ENCODE results near the gene ALDH3A2. TPM values are rescaled to one million over a fixed set of nuclear protein-coding genes. Genes with fewer than 3 reads are reported as not detected.

The ALDH3A2 gene
- polyA plus RNA-seq, 6 donors from 2014 or later: 13.5 to 28.4 (median 18.1) TPM

DNA sequence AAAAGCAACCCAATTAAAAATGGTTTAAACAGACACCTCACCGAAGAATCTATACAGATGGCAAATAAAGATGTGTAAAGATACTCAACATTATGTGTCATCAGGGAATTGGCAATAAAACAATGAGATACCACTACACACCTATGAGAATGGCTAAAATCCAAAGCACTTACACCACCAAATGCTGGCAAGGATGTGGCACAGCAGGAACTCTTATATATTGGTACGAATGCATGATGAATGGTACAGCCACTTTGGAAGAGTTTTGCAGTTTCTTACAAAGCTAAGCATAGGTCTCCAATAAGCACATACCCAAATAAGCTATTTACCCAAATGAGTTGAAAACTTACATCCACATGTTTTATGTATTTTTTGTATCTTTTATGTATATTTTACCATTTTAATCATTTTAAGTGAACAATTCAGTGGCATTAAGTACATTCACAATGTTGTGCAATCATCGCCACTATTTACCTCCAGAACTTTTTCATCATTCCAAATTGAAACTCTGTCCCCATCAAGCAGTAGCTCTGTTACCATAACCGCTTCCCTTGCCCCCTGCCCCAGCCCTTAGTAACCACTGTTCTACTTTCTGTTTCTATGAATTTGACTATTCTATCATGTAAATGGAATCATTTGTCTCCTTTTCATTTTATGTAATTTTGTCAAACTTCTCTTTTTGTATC is 6.7 kb upstream of the ALDH3A2 start:
- Mint-ChIP-seq H3K4me3 (no peak overlapping the region), H3K9me3 (peaks cover 0 to 13% (median 4%) of the 10 kb centered on the region in 7 donors), H3K27ac (no peak overlapping the region), H3K36me3 (no peaks in the 10 kb centered on the region), H3K27me3 (peaks cover 12 to 38% (median 21%) of the 10 kb centered on the region in 3 donors), H3K4me1 (peaks cover 0 to 7% (median 3%) of the 10 kb centered on the region in 3 donors)
- no peak for ATAC-seq (ENCODE audit: low read depth in 2 of 2)
- DNase-seq: no peak

DNA sequence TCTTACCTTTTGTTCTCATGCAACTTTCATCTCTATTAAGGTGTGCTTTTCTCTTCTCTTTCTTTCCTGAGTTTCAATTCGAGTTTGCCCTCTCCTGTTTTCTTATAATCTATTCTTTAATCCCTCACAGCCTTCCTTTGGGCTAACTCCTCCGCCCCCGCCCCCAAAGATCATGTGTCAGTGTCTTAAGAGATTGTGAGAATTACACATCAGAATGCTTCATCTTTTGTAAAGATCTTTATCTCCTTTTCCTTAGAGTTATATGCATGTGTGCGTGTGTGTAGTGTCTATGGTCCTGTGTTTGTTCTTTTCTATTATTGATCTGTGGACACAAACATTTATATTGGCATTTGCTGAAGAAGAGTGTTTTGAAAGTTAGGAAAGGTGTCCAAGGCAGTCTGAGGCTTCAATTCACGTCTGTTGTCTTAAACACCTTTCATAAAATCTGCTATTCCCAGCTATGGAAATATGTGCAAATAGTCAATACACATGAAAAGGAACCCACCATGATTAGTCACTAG is 6.1 kb upstream of the ALDH3A2 start:
- Mint-ChIP-seq H3K4me1 (peaks cover 5 to 11% (median 7%) of the 10 kb centered on the region in 3 donors), H3K4me3 (no peak overlapping the region), H3K9me3 (peaks cover 0 to 13% (median 4%) of the 10 kb centered on the region in 7 donors), H3K27ac (peak overlapping the region in 1 of 6 donors; percentile 4), H3K36me3 (no peaks in the 10 kb centered on the region), H3K27me3 (peaks cover 6 to 32% (median 15%) of the 10 kb centered on the region in 3 donors)
- ATAC-seq (ENCODE audit: low read depth in 2 of 2) (no peak), DNase-seq (no peak)

DNA sequence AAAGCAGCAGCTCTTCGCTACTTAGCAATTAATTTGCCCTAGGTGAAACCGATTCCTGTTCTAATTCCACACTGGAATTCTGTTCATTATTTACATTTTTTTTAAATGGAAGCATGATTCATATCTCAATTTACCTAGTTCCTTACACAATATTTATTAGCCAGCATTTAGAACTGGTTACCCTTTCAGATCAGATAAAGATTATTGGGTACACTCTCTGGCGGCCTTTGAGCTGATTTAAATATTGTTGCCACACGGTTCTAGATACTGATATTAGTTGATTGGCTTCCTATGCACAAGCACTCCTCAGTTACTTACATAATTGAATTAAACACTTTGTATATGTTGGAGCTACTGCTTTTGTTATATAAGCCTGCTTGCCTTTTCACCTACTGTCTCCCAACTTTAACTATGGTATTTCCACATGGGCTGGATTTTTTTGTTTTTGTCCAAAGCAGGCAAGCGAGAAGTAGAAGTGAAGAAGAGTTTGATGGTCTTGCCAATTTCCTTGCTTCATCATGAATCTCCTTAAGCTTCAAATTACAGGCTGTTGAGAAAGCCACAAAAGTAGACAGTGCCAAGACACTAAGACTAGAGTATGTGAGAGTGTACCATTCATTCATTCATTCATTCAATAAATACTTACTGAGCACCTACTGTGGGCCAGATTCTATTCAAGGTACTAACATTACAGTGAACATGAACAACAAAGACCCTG is 3.9 kb upstream of the ALDH3A2 start:
- no peaks in the 10 kb centered on the region for H3K36me3 Mint-ChIP-seq
- H3K4me3 Mint-ChIP-seq: peak overlapping the region in 1 of 8 donors; percentile 91
- DNase-seq (no peak), ATAC-seq (ENCODE audit: low read depth in 2 of 2) (no peak)
- peaks cover 18 to 29% (median 19%) of the 10 kb centered on the region in 3 donors for H3K4me1 Mint-ChIP-seq
- peaks cover 5 to 13% (median 7%) of the 10 kb centered on the region in 3 donors for H3K27me3 Mint-ChIP-seq
- peaks cover 0 to under 1% (median 0%) of the 10 kb centered on the region in 7 donors for H3K9me3 Mint-ChIP-seq
- H3K27ac Mint-ChIP-seq: no peak overlapping the region

DNA sequence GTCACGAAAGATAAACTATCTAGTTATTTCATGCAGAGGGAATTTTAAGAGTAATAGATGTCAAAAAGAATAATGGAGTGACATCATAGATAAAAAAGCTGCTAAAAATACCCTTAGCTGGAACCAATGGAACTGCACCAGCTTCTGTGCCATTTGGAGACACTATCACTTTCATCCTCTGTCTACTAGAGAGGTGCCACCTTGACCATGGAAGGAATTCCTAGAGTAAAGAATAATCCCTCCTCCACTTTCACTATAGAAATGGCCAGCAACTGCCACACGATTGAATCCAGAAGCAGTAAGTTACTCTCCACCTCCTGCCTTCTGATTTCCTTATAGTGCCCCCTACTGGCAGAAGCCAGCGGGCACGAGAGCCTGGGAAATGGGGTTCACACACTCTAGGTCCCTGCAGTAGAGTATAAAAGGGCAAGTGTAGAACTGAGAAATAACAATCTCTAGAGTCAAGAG is 2.8 kb upstream of the ALDH3A2 start:
- Mint-ChIP-seq H3K4me1 (peaks cover 29 to 30% (median 30%) of the 10 kb centered on the region in 3 donors), H3K36me3 (no peaks in the 10 kb centered on the region), H3K4me3 (peak overlapping the region in 4 of 8 donors; percentile 26 to 91 (median 65)), H3K27me3 (peaks cover 5 to 11% (median 5%) of the 10 kb centered on the region in 3 donors), H3K27ac (no peak overlapping the region), H3K9me3 (no peaks in the 10 kb centered on the region)
- ATAC-seq (ENCODE audit: low read depth in 2 of 2): no peak
- DNase-seq: peak; percentile 25

DNA sequence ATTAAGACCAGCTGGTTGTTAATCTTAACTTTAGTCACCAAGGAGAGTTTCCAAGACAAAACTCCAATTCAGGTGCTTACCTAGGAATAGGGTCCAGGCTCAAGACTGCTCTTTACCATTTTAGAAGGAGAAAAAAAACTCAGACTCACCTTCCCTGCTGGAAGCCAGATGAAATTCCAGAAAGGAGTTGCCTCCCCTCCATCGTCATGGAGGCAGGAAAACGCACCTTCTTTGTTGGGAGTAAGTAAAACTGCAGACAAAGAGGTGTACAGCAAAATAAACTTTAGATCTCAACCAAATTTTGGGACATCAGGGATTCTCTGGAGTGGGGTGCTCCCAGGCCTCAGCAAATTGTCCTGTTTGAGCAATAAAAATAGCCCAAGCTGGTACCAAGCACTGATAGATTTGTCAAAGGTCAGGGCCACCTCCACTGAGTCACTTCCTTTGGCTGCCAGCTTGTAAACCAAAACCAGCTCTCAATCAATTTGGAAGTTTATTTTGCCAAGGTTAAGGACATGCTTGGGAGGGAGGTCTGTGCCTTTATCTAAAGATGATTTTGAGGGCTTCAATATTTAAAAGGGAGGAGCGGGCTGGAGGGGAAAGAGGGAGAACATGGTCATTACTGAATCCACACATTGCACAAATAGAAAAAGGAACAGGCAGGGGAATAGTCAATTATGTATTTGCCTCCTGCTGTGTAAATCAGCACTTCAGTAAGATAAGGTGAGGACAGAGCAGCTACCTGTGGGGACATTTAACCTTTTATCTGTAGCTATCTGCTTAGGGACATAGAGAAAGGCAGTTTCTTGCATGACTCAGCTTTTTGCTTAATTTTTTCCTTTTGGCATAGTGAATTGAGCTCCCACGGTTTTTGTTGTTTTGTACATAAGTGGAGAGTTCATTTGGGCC is 1.5 kb upstream of the ALDH3A2 start:
- peak overlapping the region; percentile 91 to 99 (median 98) for H3K4me3 Mint-ChIP-seq
- H3K9me3 Mint-ChIP-seq: no peaks in the 10 kb centered on the region
- peaks cover 30 to 35% (median 33%) of the 10 kb centered on the region in 3 donors for H3K4me1 Mint-ChIP-seq
- ATAC-seq (ENCODE audit: low read depth in 2 of 2) (no peak), DNase-seq (no peak)
- peaks cover 5 to 11% (median 5%) of the 10 kb centered on the region in 3 donors for H3K27me3 Mint-ChIP-seq
- no peaks in the 10 kb centered on the region for H3K36me3 Mint-ChIP-seq
- peak overlapping the region in 4 of 6 donors; percentile 88 to 96 (median 94) for H3K27ac Mint-ChIP-seq

DNA sequence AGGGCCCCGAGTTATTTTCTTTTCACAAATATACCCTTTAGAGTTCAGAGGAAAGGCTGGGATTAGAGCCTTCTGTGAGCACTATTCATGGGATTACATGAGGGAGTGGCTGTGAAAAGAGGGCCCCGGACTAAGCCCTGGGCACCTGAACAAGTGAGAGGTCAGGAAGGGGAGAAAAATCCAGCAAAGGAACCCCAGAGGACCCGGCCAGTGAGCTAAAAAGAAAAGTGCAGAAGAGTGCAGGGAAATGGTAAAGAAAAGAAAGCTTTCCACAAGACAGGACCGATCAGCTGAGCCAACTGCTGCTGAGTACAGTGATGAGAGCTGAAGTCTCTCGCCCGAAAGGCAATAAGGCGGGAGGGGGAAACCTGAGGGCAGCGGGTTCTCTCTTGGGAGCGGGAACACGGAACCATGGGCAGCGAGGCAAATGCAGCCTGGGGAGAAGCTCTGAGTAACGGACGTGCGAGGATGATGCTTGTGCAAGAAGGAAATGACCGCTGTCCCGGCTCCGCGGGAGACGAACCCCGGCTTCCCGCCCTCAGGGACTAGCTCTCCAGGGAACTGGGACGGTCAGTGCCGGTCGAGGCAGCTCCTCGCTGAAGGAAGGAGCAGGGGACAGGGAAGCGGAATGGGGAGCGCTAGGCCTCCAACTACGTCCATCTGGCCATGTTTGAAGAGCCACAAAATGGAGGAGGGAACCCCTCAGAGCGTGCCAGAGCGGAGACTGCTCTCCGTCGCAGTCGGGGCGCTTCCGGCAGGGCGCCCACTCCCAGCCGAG is 665 bp upstream of the ALDH3A2 start:
- H3K4me3 Mint-ChIP-seq: peak overlapping the region; percentile 91 to 99 (median 98)
- peaks cover 30 to 35% (median 34%) of the 10 kb centered on the region in 3 donors for H3K4me1 Mint-ChIP-seq
- H3K27me3 Mint-ChIP-seq: peaks cover 0 to 6% (median 5%) of the 10 kb centered on the region in 3 donors
- no peaks in the 10 kb centered on the region for H3K36me3 Mint-ChIP-seq
- DNase-seq: peak; percentile 31
- peak overlapping the region; percentile 72 to 96 (median 96) for H3K27ac Mint-ChIP-seq
- H3K9me3 Mint-ChIP-seq: no peaks in the 10 kb centered on the region
- ATAC-seq (ENCODE audit: low read depth in 2 of 2): peak; percentile 31 to 36

DNA sequence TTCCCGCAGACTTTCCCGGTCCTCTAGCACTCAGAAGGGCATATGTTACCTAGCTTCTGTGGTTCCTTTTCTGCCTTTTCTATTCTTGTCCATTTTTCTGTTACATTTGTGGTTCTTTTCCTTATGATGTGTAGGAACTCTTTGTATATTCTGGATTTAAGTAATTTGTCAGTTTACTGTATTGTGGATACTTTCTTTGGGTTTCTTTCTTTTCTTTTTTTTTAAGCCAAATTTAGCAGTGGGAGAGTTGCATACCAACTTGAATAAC is 657 bp downstream of the ALDH3A2 start:
- peak overlapping the region; percentile 35 to 92 (median 62) for H3K27ac Mint-ChIP-seq
- H3K9me3 Mint-ChIP-seq: no peaks in the 10 kb centered on the region
- H3K4me1 Mint-ChIP-seq: peaks cover 30 to 35% (median 34%) of the 10 kb centered on the region in 3 donors

DNA sequence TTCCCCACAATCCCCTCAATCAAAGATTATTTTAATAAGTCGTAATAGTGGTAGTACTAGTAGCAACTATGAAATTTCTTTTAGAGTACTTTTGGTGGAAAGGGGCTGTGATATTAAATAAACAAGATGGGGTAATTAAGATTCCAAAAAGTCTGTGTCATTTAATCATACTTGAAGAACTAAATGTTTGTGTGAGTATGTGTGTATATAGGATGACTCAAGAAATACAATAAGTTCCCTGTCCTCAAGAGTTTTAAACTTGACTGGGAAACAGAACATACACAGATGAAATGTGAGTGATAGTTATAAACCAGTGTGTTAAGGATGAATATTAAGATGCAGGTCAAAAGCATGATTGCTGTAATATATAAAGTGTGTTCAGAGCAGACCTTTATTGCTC is 2.3 kb downstream of the ALDH3A2 start:
- H3K4me1 Mint-ChIP-seq: peaks cover 34 to 37% (median 35%) of the 10 kb centered on the region in 3 donors
- no peak overlapping the region for H3K27ac Mint-ChIP-seq
- H3K36me3 Mint-ChIP-seq: peaks cover 7 to 20% of the 10 kb centered on the region in 2 donors
- no peaks in the 10 kb centered on the region for H3K27me3 Mint-ChIP-seq
- ATAC-seq (ENCODE audit: low read depth in 2 of 2) (no peak), DNase-seq (no peak)
- H3K4me3 Mint-ChIP-seq: peak overlapping the region in 3 of 8 donors; percentile 30 to 91 (median 50)
- no peaks in the 10 kb centered on the region for H3K9me3 Mint-ChIP-seq

More for the DNA sequence above, 657 bp downstream of the ALDH3A2 start:
- ATAC-seq (ENCODE audit: low read depth in 2 of 2) (no peak), DNase-seq (no peak)
- Mint-ChIP-seq H3K27me3 (peaks cover 0 to 6% (median 5%) of the 10 kb centered on the region in 3 donors), H3K36me3 (peaks cover 0 to 9% of the 10 kb centered on the region in 2 donors), H3K4me3 (peak overlapping the region; percentile 91 to 99 (median 98))

DNA sequence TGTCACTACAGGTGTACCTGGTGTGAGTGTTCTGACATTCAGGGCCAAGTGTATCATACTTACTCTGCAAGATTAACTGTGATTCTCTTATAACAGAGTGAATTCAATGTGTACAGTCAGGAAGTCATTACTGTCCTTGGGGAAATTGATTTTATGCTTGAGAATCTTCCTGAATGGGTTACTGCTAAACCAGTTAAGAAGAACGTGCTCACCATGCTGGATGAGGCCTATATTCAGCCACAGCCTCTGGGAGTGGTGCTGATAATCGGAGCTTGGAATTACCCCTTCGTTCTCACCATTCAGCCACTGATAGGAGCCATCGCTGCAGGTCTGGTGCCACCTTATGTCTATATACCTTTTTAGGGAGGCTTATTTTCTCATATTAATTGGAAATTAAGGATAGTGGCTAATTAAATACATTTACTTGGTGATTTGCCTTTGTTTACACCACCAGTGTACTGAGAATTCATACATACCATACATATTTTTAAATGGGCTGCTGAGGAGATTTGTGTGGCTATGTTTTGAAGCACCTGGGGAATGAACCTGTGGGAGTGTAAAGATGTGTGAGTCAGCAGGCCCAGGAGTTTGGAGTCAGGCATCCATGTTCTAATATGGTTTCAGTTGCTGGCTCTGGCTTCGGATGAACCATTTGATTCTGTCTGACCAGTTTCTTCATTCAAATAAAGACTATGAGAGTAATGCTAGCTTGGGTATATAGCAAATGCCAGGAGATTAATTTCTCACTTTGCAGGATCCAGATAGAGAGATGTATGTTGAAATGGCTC is 3.1 kb downstream of the ALDH3A2 start:
- Mint-ChIP-seq H3K36me3 (peaks cover 11 to 28% of the 10 kb centered on the region in 2 donors), H3K4me3 (no peak overlapping the region), H3K27me3 (no peaks in the 10 kb centered on the region), H3K4me1 (peaks cover 32 to 43% (median 36%) of the 10 kb centered on the region in 3 donors), H3K9me3 (no peaks in the 10 kb centered on the region), H3K27ac (peak overlapping the region in 3 of 6 donors; percentile 24 to 63 (median 41))
- DNase-seq: no peak
- no peak for ATAC-seq (ENCODE audit: low read depth in 2 of 2)

DNA sequence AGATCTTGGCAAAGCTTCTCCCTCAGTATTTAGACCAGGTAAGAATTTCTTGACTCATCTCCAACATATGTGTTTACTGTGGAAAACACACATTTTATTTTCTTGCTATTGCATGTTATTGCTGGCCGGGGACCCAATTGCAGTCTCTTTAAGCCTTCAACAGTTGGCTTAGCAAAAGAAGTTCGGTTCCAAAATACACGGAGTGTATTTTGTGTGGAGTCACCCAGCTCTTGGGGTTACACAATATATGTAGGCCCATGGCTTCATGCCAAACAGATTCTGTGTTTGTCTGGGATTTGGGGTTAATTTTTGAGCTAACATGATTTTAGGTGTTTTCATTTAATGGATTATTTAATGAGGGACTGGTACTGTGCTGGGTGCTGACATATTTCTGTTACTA is 4.0 kb downstream of the ALDH3A2 start:
- Mint-ChIP-seq H3K9me3 (no peaks in the 10 kb centered on the region), H3K4me1 (peaks cover 27 to 43% (median 33%) of the 10 kb centered on the region in 3 donors), H3K36me3 (peaks cover 11 to 29% of the 10 kb centered on the region in 2 donors), H3K4me3 (no peak overlapping the region), H3K27me3 (no peaks in the 10 kb centered on the region), H3K27ac (peak overlapping the region in 1 of 6 donors; percentile 2)
- no peak for ATAC-seq (ENCODE audit: low read depth in 2 of 2)
- no peak for DNase-seq

DNA sequence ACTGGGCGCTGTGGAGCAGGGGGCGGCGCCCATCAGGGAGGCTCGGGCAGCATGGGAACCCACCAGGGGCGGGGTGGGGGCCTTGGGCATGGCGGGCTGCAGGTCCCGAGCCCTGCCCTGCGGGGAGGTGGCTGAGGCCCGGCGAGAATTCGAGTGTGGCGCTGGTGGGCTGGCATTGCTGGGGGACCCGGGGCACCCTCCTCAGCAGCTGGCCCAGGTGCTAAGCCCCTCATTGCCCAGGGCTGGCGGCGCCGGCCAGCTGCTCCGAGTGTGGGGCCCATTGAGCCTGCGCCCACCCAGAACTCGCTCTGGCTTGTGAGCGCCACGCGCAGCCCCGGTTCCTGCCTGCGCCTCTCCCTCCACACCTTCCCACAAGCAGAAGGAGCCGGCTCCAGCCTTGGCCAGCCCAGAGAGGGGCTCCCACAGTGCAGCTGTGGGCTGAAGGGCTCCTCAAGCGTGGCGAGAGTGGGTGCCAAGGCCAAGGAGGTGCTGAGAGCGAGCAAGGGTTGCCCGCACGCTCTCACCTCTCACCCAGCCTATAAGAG is 5.9 kb downstream of the ALDH3A2 start:
- no peaks in the 10 kb centered on the region for H3K27me3 Mint-ChIP-seq
- peaks cover 18 to 33% (median 20%) of the 10 kb centered on the region in 3 donors for H3K4me1 Mint-ChIP-seq
- H3K27ac Mint-ChIP-seq: peak overlapping the region in 1 of 6 donors; percentile 86
- H3K4me3 Mint-ChIP-seq: no peak overlapping the region
- DNase-seq (no peak), ATAC-seq (ENCODE audit: low read depth in 2 of 2) (peak; percentile 23 to 25)
- peaks cover 11 to 29% of the 10 kb centered on the region in 2 donors for H3K36me3 Mint-ChIP-seq
- no peaks in the 10 kb centered on the region for H3K9me3 Mint-ChIP-seq
